Upper lobe of left lung (tissue), 4 donors: Measurements from ENCODE around the gene HEBP2.

ENCODE experiments used
- CTCF ChIP-seq, 6 experiments: fragments of 450-650 bp in 4 of 6; fragments of 200-600 bp in 2 of 6; sonication (generic) in 2 of 6; IDR thresholded peaks; one replicate each; pipeline ENCODE4 v1.5.1; 2016 to 2019; ENCODE audit warnings: antibody characterized with exemption in 6 of 6
- EP300 ChIP-seq, 4 donors: sonication (generic); formaldehyde crosslinking; IDR thresholded peaks; one replicate each; pipeline ENCODE4 v1.5.1; 2017; ENCODE audit warnings: antibody characterized with exemption in 4 of 4, control low read depth in 2 of 4
- POLR2A ChIP-seq, 4 donors: fragments of 450-650 bp; IDR thresholded peaks; one replicate each; pipeline ENCODE4 v1.5.1; 2016 to 2017; ENCODE audit warnings: antibody characterized with exemption in 4 of 4, mild to moderate bottlenecking in 2 of 4
- POLR2AphosphoS5 ChIP-seq, 2 donors: sonication (generic); formaldehyde crosslinking; IDR thresholded peaks; one replicate each; pipeline ENCODE4 v1.5.1; 2017; ENCODE audit warnings: antibody characterized with exemption in 2 of 2

- no peak for TF ChIP-seq CTCF (IDR thresholded peaks at IDR 0.05)
- TF ChIP-seq POLR2AphosphoS5 (IDR thresholded peaks at IDR 0.05): no peak
- TF ChIP-seq POLR2A (IDR thresholded peaks at IDR 0.05): no peak
- no peak for TF ChIP-seq EP300 (IDR thresholded peaks at IDR 0.05)
These were observed 11.1 kb downstream of the HEBP2 start for GRCh38 chr6:138415125-138415524.
